SK-N-SH (cell line): ENCODE results near the gene ABCA1. TPM values are rescaled to one million over a fixed set of nuclear protein-coding genes. Genes with fewer than 3 reads are reported as not detected.

ENCODE experiments used
- CTCF ChIA-PET: fragments of 300-600, 350-600 bp; formaldehyde crosslinking; extraction: SDS; loops from one replicate; lab custom pipeline; 2021; lab: Yijun Ruan, JAX
- POLR2A ChIA-PET: fragments of 350-600 bp; sonication (Branson Sonifier 250); formaldehyde crosslinking; extraction: SDS; loops from one replicate; lab custom pipeline; 2020; ENCODE audit warnings: antibody characterized with exemption, inconsistent platforms; lab: Yijun Ruan, JAX
- DNase-seq: peaks from one replicate; pipeline ENCODE4 v3.0.0; 2012
- H2AFZ ChIP-seq: fragments of 200-600 bp; sonication (generic); 2 replicates; pipeline ENCODE4 v1.8.1; 2016; ENCODE audit warnings: antibody characterized with exemption, mild to moderate bottlenecking, low read depth
- H3F3A ChIP-seq: fragments of 200-600 bp; sonication (generic); replicated peaks from 2 replicates; pipeline ENCODE3; 2016; ENCODE audit warnings: antibody characterized with exemption, mild to moderate bottlenecking; ENCODE audit not compliant: insufficient read depth
- H3K27ac ChIP-seq, 2 experiments: fragments of 200-500 bp in 1 of 2; fragments of 200-600 bp in 1 of 2; sonication (Bioruptor generic) in 1 of 2; sonication (generic), shearing (Covaris generic) in 1 of 2; 2 replicates each; pipeline versions ENCODE4 v1.5.1 to v1.6.1; 2014 to 2016; ENCODE audit warnings: low read depth in 2 of 2, inconsistent platforms in 1 of 2, low read length in 1 of 2, mild to moderate bottlenecking in 1 of 2, mixed read lengths in 1 of 2
- H3K27me3 ChIP-seq: fragments of 200-600 bp; sonication (generic), shearing (Covaris generic); 2 replicates; pipeline ENCODE4 v1.6.1; 2016; ENCODE audit warnings: mixed run types; ENCODE audit not compliant: insufficient read depth
- H3K36me3 ChIP-seq, 2 experiments: fragments of 200-500 bp in 1 of 2; fragments of 200-600 bp in 1 of 2; sonication (Bioruptor generic) in 1 of 2; sonication (generic) in 1 of 2; replicated peaks in 1 of 2; 2 replicates each; pipeline versions ENCODE3 to v1.5.1; 2014 to 2016; ENCODE audit warnings: low read length in 1 of 2, mild to moderate bottlenecking in 1 of 2; ENCODE audit not compliant: insufficient read depth in 2 of 2, control insufficient read depth in 1 of 2
- H3K4me1 ChIP-seq, 2 experiments: fragments of 200-500 bp in 1 of 2; fragments of 200-600 bp in 1 of 2; sonication (Bioruptor generic) in 1 of 2; sonication (generic), shearing (Covaris generic) in 1 of 2; 2 replicates each; pipeline versions ENCODE4 v1.5.1 to v1.6.1; 2014 to 2016; ENCODE audit warnings: low read depth in 1 of 2, low read length in 1 of 2, mixed run types in 1 of 2; ENCODE audit not compliant: insufficient read depth in 2 of 2, control insufficient read depth in 1 of 2
- H3K4me2 ChIP-seq: fragments of 200-600 bp; sonication (generic), shearing (Covaris generic); 2 replicates; pipeline ENCODE4 v1.6.1; 2017; ENCODE audit warnings: mixed run types
- H3K4me3 ChIP-seq, 2 experiments: fragments of 200-500 bp in 1 of 2; fragments of 200-600 bp in 1 of 2; sonication (Bioruptor generic) in 1 of 2; sonication (generic), shearing (Covaris generic) in 1 of 2; 2 replicates each; pipeline versions ENCODE4 v1.5.1 to v1.8.1; 2014 to 2016; ENCODE audit warnings: low read depth in 2 of 2, inconsistent platforms in 1 of 2, low read length in 1 of 2, mild to moderate bottlenecking in 1 of 2, mixed read lengths in 1 of 2, moderate library complexity in 1 of 2
- H3K79me2 ChIP-seq: fragments of 200-600 bp; sonication (generic); 2 replicates; pipeline ENCODE4 v1.8.1; 2017; ENCODE audit warnings: mild to moderate bottlenecking; ENCODE audit not compliant: insufficient read depth
- H3K9ac ChIP-seq: fragments of 200-600 bp; sonication (generic); 2 replicates; pipeline ENCODE4 v1.6.1; 2017; ENCODE audit warnings: mixed run types
- H3K9me2 ChIP-seq: fragments of 200-600 bp; sonication (generic); 2 replicates; pipeline ENCODE4 v1.6.1; 2017; ENCODE audit warnings: mixed run types
- H3K9me3 ChIP-seq: fragments of 200-600 bp; sonication (generic); 2 replicates; pipeline ENCODE4 v1.6.1; 2017; ENCODE audit warnings: mixed run types, mild to moderate bottlenecking, moderate library complexity
- H4K20me1 ChIP-seq: fragments of 200-600 bp; sonication (generic); 2 replicates; pipeline ENCODE4 v1.6.1; 2017; ENCODE audit warnings: mild to moderate bottlenecking, mixed run types; ENCODE audit not compliant: insufficient read depth
- CHD2 ChIP-seq: fragments of 150-350 bp; IDR thresholded peaks from 2 replicates; pipeline ENCODE4 v1.6.1; 2018; ENCODE audit warnings: low read length; ENCODE audit not compliant: partially characterized antibody
- ELF1 ChIP-seq: IDR thresholded peaks from 2 replicates; pipeline ENCODE4 v1.4.0; 2012
- EZH2phosphoT487 ChIP-seq: fragments of 200-600 bp; sonication (generic); IDR thresholded peaks from 2 replicates; pipeline ENCODE4 v1.6.1; 2017; ENCODE audit warnings: low read depth, mixed run types, mild to moderate bottlenecking, antibody characterized with exemption, moderate library complexity, borderline replicate concordance
- FOSL2 ChIP-seq: IDR thresholded peaks from 2 replicates; pipeline ENCODE4 v1.4.0; 2012; ENCODE audit warnings: low read depth, mild to moderate bottlenecking, moderate library complexity, borderline replicate concordance
- FOXJ3 ChIP-seq: sonication (generic); formaldehyde crosslinking; IDR thresholded peaks from 2 replicates; pipeline ENCODE4 v1.5.1; 2020; ENCODE audit warnings: mild to moderate bottlenecking, missing genetic modification reagents
- MEF2A ChIP-seq: IDR thresholded peaks from 2 replicates; pipeline ENCODE4 v1.4.0; 2012; ENCODE audit warnings: low read depth, borderline replicate concordance
- NFIC ChIP-seq: IDR thresholded peaks from 2 replicates; pipeline ENCODE4 v1.4.0; 2012; ENCODE audit warnings: borderline replicate concordance
- POLR2AphosphoS5 ChIP-seq: IDR thresholded peaks from 2 replicates; pipeline ENCODE4 v1.6.1; 2012; ENCODE audit warnings: low read depth, low read length
- RAD21 ChIP-seq: IDR thresholded peaks from 2 replicates; pipeline ENCODE4 v1.6.1; 2012; ENCODE audit warnings: mild to moderate bottlenecking, low read length
- RCOR1 ChIP-seq: fragments of 150-350 bp; IDR thresholded peaks from 2 replicates; pipeline ENCODE4 v1.6.1; 2017; ENCODE audit warnings: antibody characterized with exemption, low read length
- REST ChIP-seq: IDR thresholded peaks from 2 replicates; pipeline ENCODE4 v1.6.1; 2012; ENCODE audit warnings: mild to moderate bottlenecking, low read depth, low read length, moderate library complexity
- TCF12 ChIP-seq: IDR thresholded peaks from 2 replicates; pipeline ENCODE4 v1.4.0; 2012
- YY1 ChIP-seq: IDR thresholded peaks from 2 replicates; pipeline ENCODE4 v1.4.0; 2012; ENCODE audit warnings: low read depth, mild to moderate bottlenecking
- WGBS: methylation state at CpG from one replicate; pipeline ENCODE4 v1.1.6; 2017; ENCODE audit warnings: low lambda C conversion rate; 5-methylcytosine and 5-hydroxymethylcytosine counted together
- polyA plus RNA-seq, 3 experiments: library from polyadenylated mRNA; depleted of rRNA; stranded (reverse); fragments of >200 nt; gene quantifications; 2 replicates each; pipeline ENCODE4 v1.2.3, GENCODE V29; 2012
- TF ChIP-seq, protein P1 (sequence below): IDR thresholded peaks from 2 replicates; pipeline ENCODE4; 2012

ABCA1 gene
- polyA plus RNA-seq, 1 of the 3 experiments (the other 2 are of a cell fraction) = 5.3 TPM

GRCh38 chr9:104972242-104972866, 44.4 kb upstream of the ABCA1 start (continued):
- TF ChIP-seq FOSL2 = no peak
- TF ChIP-seq RCOR1 = no peak

- Histone ChIP-seq H3K9me2 (no peaks in the 10 kb centered on the region), H3K27ac (no peak overlapping the region), H2AFZ (no peak overlapping the region), H3K9ac (no peak overlapping the region), H3K9me3 (no peaks in the 10 kb centered on the region), H3K4me3 (no peak overlapping the region), H3K27me3 (no peaks in the 10 kb centered on the region), H3F3A (no peaks in the 10 kb centered on the region), H4K20me1 (no peaks in the 10 kb centered on the region), H3K79me2 (no peaks in the 10 kb centered on the region), H3K4me1 (peaks cover 0 to 7% of the 10 kb centered on the region in 2 experiments; a peak in 1 of 4 replicates), H3K4me2 (no peak overlapping the region), H3K36me3 (no peaks in the 10 kb centered on the region)
- 88% methylated on average over 3 of the region's 3 CpGs for WGBS
- DNase-seq = no peak
- ChIA-PET POLR2A (no interaction called here), CTCF (interaction anchor here (1.1 kb wide), 1 partner anchor 40 kb away, joined by 3 read pairs; no protein-coding TSS in a partner anchor)
- TF ChIP-seq MEF2A (no peak), FOSL2 (no peak), EZH2phosphoT487 (no peak), NFIC (no peak), POLR2AphosphoS5 (no peak), ELF1 (no peak), TCF12 (no peak), REST (no peak), FOXJ3 (no peak), CHD2 (no peak), RAD21 (no peak), YY1 (no peak)
- TF ChIP-seq, protein P1, sequence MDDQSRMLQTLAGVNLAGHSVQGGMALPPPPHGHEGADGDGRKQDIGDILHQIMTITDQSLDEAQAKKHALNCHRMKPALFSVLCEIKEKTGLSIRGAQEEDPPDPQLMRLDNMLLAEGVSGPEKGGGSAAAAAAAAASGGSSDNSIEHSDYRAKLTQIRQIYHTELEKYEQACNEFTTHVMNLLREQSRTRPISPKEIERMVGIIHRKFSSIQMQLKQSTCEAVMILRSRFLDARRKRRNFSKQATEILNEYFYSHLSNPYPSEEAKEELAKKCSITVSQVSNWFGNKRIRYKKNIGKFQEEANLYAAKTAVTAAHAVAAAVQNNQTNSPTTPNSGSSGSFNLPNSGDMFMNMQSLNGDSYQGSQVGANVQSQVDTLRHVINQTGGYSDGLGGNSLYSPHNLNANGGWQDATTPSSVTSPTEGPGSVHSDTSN = no peak
These were observed 43.6 kb upstream of the ABCA1 start for GRCh38 chr9:104971511-104971910.
